ENCODE results near the gene KY. TPM values are rescaled to one million over a fixed set of nuclear protein-coding genes. Genes with fewer than 3 reads are reported as not detected.

The KY gene
- total RNA-seq, 1 donor from 2014 or later: 0.04 TPM

DNA sequence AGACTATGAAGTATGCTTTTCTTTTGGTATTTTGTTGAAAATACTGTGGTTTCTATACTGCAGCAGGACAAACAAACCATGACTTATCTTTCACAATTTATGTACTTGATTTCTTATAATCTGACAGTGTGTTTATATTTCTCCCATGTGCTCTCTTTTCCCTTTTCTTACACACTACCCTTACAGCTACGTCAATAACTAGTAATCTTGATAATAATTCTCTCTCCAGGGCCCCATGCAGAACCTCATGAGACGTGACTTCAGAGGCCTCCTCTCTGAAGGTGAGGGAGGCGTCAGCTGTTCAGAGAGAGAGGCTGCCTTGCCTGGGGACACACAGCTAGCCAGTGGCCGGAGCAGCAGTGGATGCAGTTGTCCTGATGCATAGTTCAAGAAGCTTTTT is 35.9 kb downstream of the KY start:
- peaks cover 5% of the 10 kb centered on the region for H3K27me3 ChIP-seq (ENCODE audit: control insufficient read depth, insufficient read depth, low read length)
- DNase-seq (ENCODE audit: low read depth): no peak
- H3K4me3 ChIP-seq (ENCODE audit: low read depth, low read length): no peak overlapping the region
- H3K36me3 ChIP-seq (ENCODE audit: control insufficient read depth, insufficient read depth, low read length): no peaks in the 10 kb centered on the region
- TF ChIP-seq, protein P1, sequence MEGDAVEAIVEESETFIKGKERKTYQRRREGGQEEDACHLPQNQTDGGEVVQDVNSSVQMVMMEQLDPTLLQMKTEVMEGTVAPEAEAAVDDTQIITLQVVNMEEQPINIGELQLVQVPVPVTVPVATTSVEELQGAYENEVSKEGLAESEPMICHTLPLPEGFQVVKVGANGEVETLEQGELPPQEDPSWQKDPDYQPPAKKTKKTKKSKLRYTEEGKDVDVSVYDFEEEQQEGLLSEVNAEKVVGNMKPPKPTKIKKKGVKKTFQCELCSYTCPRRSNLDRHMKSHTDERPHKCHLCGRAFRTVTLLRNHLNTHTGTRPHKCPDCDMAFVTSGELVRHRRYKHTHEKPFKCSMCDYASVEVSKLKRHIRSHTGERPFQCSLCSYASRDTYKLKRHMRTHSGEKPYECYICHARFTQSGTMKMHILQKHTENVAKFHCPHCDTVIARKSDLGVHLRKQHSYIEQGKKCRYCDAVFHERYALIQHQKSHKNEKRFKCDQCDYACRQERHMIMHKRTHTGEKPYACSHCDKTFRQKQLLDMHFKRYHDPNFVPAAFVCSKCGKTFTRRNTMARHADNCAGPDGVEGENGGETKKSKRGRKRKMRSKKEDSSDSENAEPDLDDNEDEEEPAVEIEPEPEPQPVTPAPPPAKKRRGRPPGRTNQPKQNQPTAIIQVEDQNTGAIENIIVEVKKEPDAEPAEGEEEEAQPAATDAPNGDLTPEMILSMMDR (IDR thresholded peaks at IDR 0.05; ENCODE audit: insufficient read depth, low read length, poor library complexity, severe bottlenecking): no peak

DNA sequence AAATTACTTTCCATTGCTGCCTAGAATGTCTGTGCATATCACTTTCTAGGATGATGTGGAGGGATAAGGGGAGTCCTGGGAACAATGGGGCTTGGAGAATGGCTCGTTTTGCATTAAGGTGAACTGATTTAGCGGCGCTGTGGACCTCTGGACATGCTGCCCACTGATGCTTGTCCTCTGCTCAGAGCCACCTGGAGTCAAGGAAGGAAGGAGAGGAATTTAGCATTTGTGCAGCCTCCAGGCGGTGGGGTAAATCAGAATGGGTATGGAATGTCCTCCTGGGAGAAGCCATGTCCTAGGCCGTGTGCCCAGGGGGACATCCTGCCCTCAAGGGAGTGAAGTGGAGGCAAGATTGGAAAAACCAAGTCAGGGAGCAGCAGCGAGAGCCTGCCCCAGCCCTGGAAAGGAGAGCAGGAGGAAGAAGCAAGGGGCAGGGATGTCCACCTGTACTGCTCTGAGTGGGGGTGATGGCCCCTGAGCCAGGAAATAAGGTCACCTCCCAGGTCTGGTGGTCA is 37.8 kb downstream of the KY start:
- Histone ChIP-seq H3K27me3 (ENCODE audit: control insufficient read depth, insufficient read depth, low read length) (peaks cover 5% of the 10 kb centered on the region), H3K36me3 (ENCODE audit: control insufficient read depth, insufficient read depth, low read length) (no peaks in the 10 kb centered on the region), H3K4me3 (ENCODE audit: low read depth, low read length) (no peak overlapping the region)
- DNase-seq (ENCODE audit: low read depth): no peak
- TF ChIP-seq, protein P1 (IDR thresholded peaks at IDR 0.05; ENCODE audit: insufficient read depth, low read length, poor library complexity, severe bottlenecking): no peak

DNA sequence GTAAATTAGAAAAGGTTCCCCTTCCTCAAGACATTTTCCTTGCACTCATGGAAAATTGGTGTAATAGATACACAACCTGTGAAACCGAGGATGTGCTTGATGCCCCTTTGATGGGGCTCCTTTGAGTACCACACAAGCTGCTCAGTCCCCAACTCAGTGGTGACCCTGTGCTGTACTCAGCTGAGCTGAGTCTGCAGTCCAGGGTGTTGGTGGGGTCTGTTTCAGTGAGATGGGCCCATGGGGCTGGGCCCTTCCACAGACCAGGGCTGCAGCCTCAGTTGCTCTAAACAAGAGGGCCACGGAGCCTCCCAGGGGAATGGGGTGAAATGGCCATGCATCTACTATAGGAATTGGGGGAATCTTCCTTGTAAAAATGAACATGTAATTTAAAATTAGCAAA is 39.3 kb downstream of the KY start:
- H3K36me3 ChIP-seq (ENCODE audit: control insufficient read depth, insufficient read depth, low read length): no peaks in the 10 kb centered on the region
- H3K27me3 ChIP-seq (ENCODE audit: control insufficient read depth, insufficient read depth, low read length): peaks cover 5% of the 10 kb centered on the region
- no peak overlapping the region for H3K4me3 ChIP-seq (ENCODE audit: low read depth, low read length)
- TF ChIP-seq, protein P1 (IDR thresholded peaks at IDR 0.05; ENCODE audit: insufficient read depth, low read length, poor library complexity, severe bottlenecking): no peak
- DNase-seq (ENCODE audit: low read depth): no peak

DNA sequence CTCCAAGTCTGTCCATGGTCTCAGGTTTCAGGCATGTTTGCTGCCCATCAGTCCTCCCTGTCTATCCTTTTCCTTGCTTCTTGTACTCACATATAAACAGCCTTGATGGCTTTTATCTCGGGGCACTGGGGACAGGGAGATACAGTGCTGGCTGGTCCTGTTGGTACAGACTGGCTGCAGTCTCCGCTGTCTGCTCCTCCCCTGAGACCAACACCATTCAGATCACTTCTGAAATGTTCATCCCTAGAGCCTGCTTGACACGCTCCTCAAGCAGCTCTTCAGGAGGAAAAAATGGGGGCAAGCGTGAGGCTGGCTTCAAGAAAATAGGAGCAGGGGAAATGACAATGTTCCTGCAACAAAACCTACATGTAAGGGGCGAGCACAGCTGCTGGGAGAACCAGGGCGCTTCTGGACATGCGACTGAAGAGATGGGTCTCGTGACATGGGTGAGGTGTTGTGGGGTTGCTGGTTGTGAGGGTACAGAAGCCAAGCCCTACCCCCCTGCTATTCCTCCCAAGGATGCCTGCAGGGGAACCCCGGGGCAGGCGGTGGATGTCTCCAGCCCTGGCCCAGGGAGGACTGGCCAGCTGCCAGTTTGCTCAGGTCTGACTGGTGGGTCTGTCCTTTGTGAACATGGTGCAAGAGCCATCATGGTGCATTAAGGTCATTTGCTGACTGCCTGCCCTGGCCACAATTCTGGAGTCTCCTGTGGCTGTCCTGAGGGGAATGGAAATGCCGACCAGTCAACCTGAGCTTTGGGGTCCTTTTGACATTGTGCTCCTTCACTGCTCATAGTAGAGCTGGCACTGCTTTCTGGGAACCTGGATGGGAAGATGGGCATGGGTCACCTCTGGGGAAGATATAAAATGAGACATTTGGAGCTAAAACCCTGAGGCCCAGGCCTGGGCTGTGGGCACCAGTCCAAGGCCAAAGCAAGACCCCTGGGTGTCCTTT is 40.1 kb downstream of the KY start:
- no peaks in the 10 kb centered on the region for H3K36me3 ChIP-seq (ENCODE audit: control insufficient read depth, insufficient read depth, low read length)
- peaks cover 5% of the 10 kb centered on the region for H3K27me3 ChIP-seq (ENCODE audit: control insufficient read depth, insufficient read depth, low read length)
- no peak overlapping the region for H3K4me3 ChIP-seq (ENCODE audit: low read depth, low read length)
- no peak for DNase-seq (ENCODE audit: low read depth)
- TF ChIP-seq, protein P1 (IDR thresholded peaks at IDR 0.05; ENCODE audit: insufficient read depth, low read length, poor library complexity, severe bottlenecking): no peak

DNA sequence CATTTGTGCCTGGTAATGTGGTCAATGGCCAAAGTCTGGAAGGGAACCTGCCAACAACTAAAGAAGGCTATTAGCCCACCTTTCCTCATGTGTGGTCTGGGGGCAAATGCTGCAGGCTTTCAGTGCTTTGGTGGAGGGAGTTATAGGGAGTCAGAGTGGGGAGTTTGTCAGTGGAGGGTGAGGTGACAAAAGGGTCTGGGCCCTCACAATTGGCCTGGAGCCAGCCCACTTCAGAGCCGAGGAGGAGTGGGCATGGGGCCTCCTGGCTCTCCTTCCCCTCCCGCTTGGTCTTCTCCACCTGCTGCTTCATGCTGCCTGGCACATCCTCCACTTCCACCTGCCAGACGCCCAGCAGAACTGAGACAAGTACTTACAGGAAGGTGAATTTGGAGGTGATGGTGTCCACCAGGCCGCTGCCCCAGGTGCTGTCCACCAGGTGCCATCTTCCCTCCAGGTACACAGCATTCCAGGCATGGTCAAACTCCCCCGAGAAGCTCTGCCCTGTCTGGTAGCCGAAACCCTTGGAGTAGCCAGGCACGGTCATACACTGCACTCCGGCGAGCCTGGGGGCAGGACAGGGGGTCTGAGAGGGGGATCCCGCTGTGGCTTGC is 40.9 kb downstream of the KY start:
- no peak overlapping the region for H3K4me3 ChIP-seq (ENCODE audit: low read depth, low read length)
- no peaks in the 10 kb centered on the region for H3K36me3 ChIP-seq (ENCODE audit: control insufficient read depth, insufficient read depth, low read length)
- H3K27me3 ChIP-seq (ENCODE audit: control insufficient read depth, insufficient read depth, low read length): peaks cover 5% of the 10 kb centered on the region
- TF ChIP-seq, protein P1 (IDR thresholded peaks at IDR 0.05; ENCODE audit: insufficient read depth, low read length, poor library complexity, severe bottlenecking): no peak
- no peak for DNase-seq (ENCODE audit: low read depth)

Measured in kidney epithelial cell (primary cell).